IMR-90 (cell line): ENCODE data around the gene DRD3. TPM values are rescaled to one million over a fixed set of nuclear protein-coding genes. Genes with fewer than 3 reads are reported as not detected.

Source experiments
- ATAC-seq: fragments of 200-7000 bp; cut with Tn5 transposase; 2 replicates; pipeline ENCODE4 v1.9.1; 2020; ENCODE audit warnings: low read depth, mild to moderate bottlenecking, moderate library complexity
- BruUV-seq: library from RNA; stranded (reverse); fragments of 400-500 nt; replicated peaks from 2 replicates; lab custom pipeline; 2021; lab: Mats Ljungman, UMichigan
- CTCF ChIA-PET: fragments of 300-600 bp; formaldehyde crosslinking; extraction: SDS; loops from one replicate; lab custom pipeline; 2021; ENCODE audit warnings: antibody characterized with exemption; lab: Yijun Ruan, JAX
- POLR2A ChIA-PET: fragments of 300-600 bp; sonication (Branson Sonifier 250); formaldehyde crosslinking; loops from one replicate; lab custom pipeline; 2022; ENCODE audit warnings: antibody characterized with exemption; ENCODE audit not compliant: unreplicated experiment; lab: Charles Lee
- DNase-seq: peaks from one replicate; pipeline ENCODE4 v3.0.0; 2013
- H2AFZ ChIP-seq: replicated peaks from 2 replicates; pipeline ENCODE3; 2013; ENCODE audit warnings: low read length, mild to moderate bottlenecking; ENCODE audit not compliant: poor library complexity
- H2AK5ac ChIP-seq: 2 replicates; pipeline ENCODE4 v1.6.1; 2013; ENCODE audit warnings: low read depth, low read length, inconsistent platforms
- H2AK9ac ChIP-seq: replicated peaks from 2 replicates; pipeline ENCODE3; 2013; ENCODE audit warnings: mild to moderate bottlenecking, low read depth, low read length, moderate library complexity; ENCODE audit not compliant: poor library complexity
- H2BK120ac ChIP-seq: 2 replicates; pipeline ENCODE4 v1.6.1; 2013; ENCODE audit warnings: low read depth, low read length, inconsistent platforms
- H2BK15ac ChIP-seq: 3 replicates; pipeline ENCODE4 v1.6.1; 2013; ENCODE audit warnings: low read depth, low read length, inconsistent platforms
- H2BK20ac ChIP-seq: 2 replicates; pipeline ENCODE4 v1.6.1; 2013; ENCODE audit warnings: low read depth, mild to moderate bottlenecking, inconsistent platforms, low read length, moderate library complexity
- H2BK5ac ChIP-seq: 2 replicates; pipeline ENCODE4 v1.6.1; 2013; ENCODE audit warnings: mild to moderate bottlenecking, low read depth, low read length, inconsistent platforms; ENCODE audit not compliant: poor library complexity, severe bottlenecking
- H3K14ac ChIP-seq: replicated peaks from 2 replicates; pipeline ENCODE4 v1.6.1; 2013; ENCODE audit warnings: low read depth, low read length, inconsistent platforms
- H3K18ac ChIP-seq: 2 replicates; pipeline ENCODE4 v1.6.1; 2013; ENCODE audit warnings: low read depth, low read length, control low read depth
- H3K23ac ChIP-seq: 2 replicates; pipeline ENCODE4 v1.6.1; 2013; ENCODE audit warnings: low read depth, low read length, inconsistent platforms
- H3K27ac ChIP-seq: 2 replicates; pipeline ENCODE4 v1.5.1; 2013; ENCODE audit warnings: mild to moderate bottlenecking, control low read depth, low read length; ENCODE audit not compliant: insufficient read depth
- H3K27me3 ChIP-seq: 2 replicates; pipeline ENCODE4 v1.6.1; 2013; ENCODE audit warnings: low read length; ENCODE audit not compliant: control insufficient read depth, insufficient read depth
- H3K36me3 ChIP-seq: 2 replicates; pipeline ENCODE4 v1.6.1; 2013; ENCODE audit warnings: low read length, mixed read lengths; ENCODE audit not compliant: control insufficient read depth, insufficient read depth
- H3K4ac ChIP-seq: 2 replicates; pipeline ENCODE4 v1.6.1; 2013; ENCODE audit warnings: low read depth, low read length, inconsistent platforms
- H3K4me1 ChIP-seq: 2 replicates; pipeline ENCODE4 v1.6.1; 2013; ENCODE audit warnings: low read length, mixed read lengths; ENCODE audit not compliant: control insufficient read depth, insufficient read depth
- H3K4me2 ChIP-seq: 2 replicates; pipeline ENCODE4 v1.6.1; 2013; ENCODE audit warnings: low read depth, mild to moderate bottlenecking, control low read depth, low read length, moderate library complexity
- H3K4me3 ChIP-seq: 2 replicates; pipeline ENCODE4 v1.5.1; 2013; ENCODE audit warnings: low read depth, mild to moderate bottlenecking, control low read depth, low read length, moderate library complexity; ENCODE audit not compliant: insufficient read depth
- H3K56ac ChIP-seq: 2 replicates; pipeline ENCODE4 v1.6.1; 2013; ENCODE audit warnings: low read length, inconsistent platforms; ENCODE audit not compliant: insufficient read depth; ENCODE audit errors: extremely low read depth
- H3K79me1 ChIP-seq, 2 experiments: 2 replicates each; pipeline ENCODE4 v1.6.1; 2013; ENCODE audit warnings: low read length in 2 of 2, inconsistent platforms in 1 of 2, low read depth in 1 of 2
- H3K9ac ChIP-seq: 2 replicates; pipeline ENCODE4 v1.6.1; 2013; ENCODE audit warnings: low read depth, low read length, control low read depth
- H3K9me1 ChIP-seq: 2 replicates; pipeline ENCODE4 v1.6.1; 2013; ENCODE audit warnings: low read length, inconsistent platforms; ENCODE audit not compliant: insufficient read depth
- H3K9me3 ChIP-seq: 2 replicates; pipeline ENCODE4 v1.6.1; 2013; ENCODE audit warnings: low read length; ENCODE audit not compliant: control insufficient read depth, insufficient read depth
- H4K20me1 ChIP-seq: 2 replicates; pipeline ENCODE4 v1.6.1; 2013; ENCODE audit warnings: low read length, inconsistent platforms; ENCODE audit not compliant: insufficient read depth
- H4K5ac ChIP-seq: 2 replicates; pipeline ENCODE4 v1.6.1; 2013; ENCODE audit warnings: mild to moderate bottlenecking, low read depth, low read length, control low read depth
- H4K8ac ChIP-seq, 2 experiments: 2 replicates each; pipeline ENCODE4 v1.6.1; 2013; ENCODE audit warnings: low read depth in 2 of 2, low read length in 2 of 2, control low read depth in 1 of 2, inconsistent platforms in 1 of 2
- H4K91ac ChIP-seq: 2 replicates; pipeline ENCODE4 v1.6.1; 2013; ENCODE audit warnings: low read depth, low read length, inconsistent platforms; ENCODE audit not compliant: insufficient read depth
- BHLHE40 ChIP-seq: fragments of 150-350 bp; IDR thresholded peaks from 2 replicates; pipeline ENCODE4 v1.6.1; 2016; ENCODE audit warnings: mild to moderate bottlenecking, low read depth, low read length
- CEBPB ChIP-seq: IDR thresholded peaks from 2 replicates; pipeline ENCODE4 v1.6.1; 2012; ENCODE audit warnings: low read depth, low read length, improper control_type of control experiment
- CHD1 ChIP-seq: IDR thresholded peaks from 2 replicates; pipeline ENCODE4 v1.6.1; 2012; ENCODE audit warnings: low read depth, low read length, improper control_type of control experiment
- FOS ChIP-seq: fragments of 150-350 bp; IDR thresholded peaks from 2 replicates; pipeline ENCODE4 v1.6.1; 2016; ENCODE audit warnings: low read depth, low read length
- MXI1 ChIP-seq: IDR thresholded peaks from 2 replicates; pipeline ENCODE4 v1.6.1; 2012; ENCODE audit warnings: low read depth, mild to moderate bottlenecking, low read length, moderate library complexity, borderline replicate concordance
- NFE2L2 ChIP-seq: fragments of 150-350 bp; IDR thresholded peaks from 2 replicates; pipeline ENCODE4 v1.6.1; 2016; ENCODE audit warnings: low read depth, mild to moderate bottlenecking, low read length
- POLR2A ChIP-seq: IDR thresholded peaks from 2 replicates; pipeline ENCODE4 v1.6.1; 2012; ENCODE audit warnings: mild to moderate bottlenecking, low read depth, low read length
- RAD21 ChIP-seq: IDR thresholded peaks from 2 replicates; pipeline ENCODE4 v1.6.1; 2012; ENCODE audit warnings: low read length, improper control_type of control experiment
- RCOR1 ChIP-seq: IDR thresholded peaks from 2 replicates; pipeline ENCODE4 v1.6.1; 2012; ENCODE audit warnings: mild to moderate bottlenecking, low read length, improper control_type of control experiment; ENCODE audit not compliant: insufficient replicate concordance
- RFX5 ChIP-seq: IDR thresholded peaks from 2 replicates; pipeline ENCODE4 v1.8.0; 2012; ENCODE audit warnings: low read depth, mild to moderate bottlenecking, low read length, moderate library complexity
- SMC3 ChIP-seq: fragments of 150-350 bp; IDR thresholded peaks from 2 replicates; pipeline ENCODE4 v1.6.1; 2016; ENCODE audit warnings: low read depth, mild to moderate bottlenecking, antibody characterized with exemption, low read length, moderate library complexity
- WGBS, 2 experiments: methylation state at CpG; one replicate each; pipeline versions ENCODE4 v1.1.5 to v1.1.7; 2013; ENCODE audit warnings: missing lambda C conversion rate in 2 of 2; ENCODE audit not compliant: insufficient read length in 1 of 2; ENCODE audit errors: extremely low coverage in 2 of 2; 5-methylcytosine and 5-hydroxymethylcytosine counted together
- dilution Hi-C: fragments of 300-500 bp; cut with HindIII; formaldehyde crosslinking; loops from one replicate; pipeline ENCODE4 v1.14.3; 2018; ENCODE audit warnings: low sequenced_read_pairs; ENCODE audit not compliant: unreplicated experiment
- in situ Hi-C: fragments of 300-500 bp; cut with MboI; formaldehyde crosslinking; loops from 3 replicates; pipeline ENCODE4 v1.14.3; 2019; ENCODE audit warnings: low sequenced_read_pairs, inconsistent platforms, mixed read lengths
- intact Hi-C: fragments of 100-400 bp; cut with micrococcal nuclease; formaldehyde crosslinking; loops from 2 replicates; pipeline ENCODE4 v1.10.0; 2022
- polyA plus RNA-seq, 3 experiments: library from polyadenylated mRNA; depleted of rRNA; stranded (reverse); fragments of >200 nt; gene quantifications; 2 replicates each; pipeline ENCODE4 v1.2.3, GENCODE V29; 2012; ENCODE audit warnings: low replicate concordance in 1 of 3
- total RNA-seq: library from RNA; depleted of rRNA; stranded (reverse); fragments of >200 nt; gene quantifications from 2 replicates; pipeline ENCODE4 v1.2.3, GENCODE V29; 2012
- TF ChIP-seq, protein P1 (sequence below): fragments of 150-350 bp; IDR thresholded peaks from 2 replicates; pipeline ENCODE4 v1.6.1; 2016; ENCODE audit warnings: low read depth, mild to moderate bottlenecking, low read length, moderate library complexity, borderline replicate concordance
- TF ChIP-seq, protein P2 (sequence below): conservative IDR thresholded peaks from 2 replicates; pipeline ENCODE4 v1.5.1; 2012; ENCODE audit warnings: mild to moderate bottlenecking, low read depth, low read length, improper control_type of control experiment
- TF ChIP-seq, protein P3 (sequence below): fragments of 150-350 bp; IDR thresholded peaks from 2 replicates; pipeline ENCODE4 v1.6.1; 2017; ENCODE audit warnings: mild to moderate bottlenecking, antibody characterized with exemption, low read length, low read depth

The DRD3 gene
- total and polyA plus RNA-seq, 2 of the 4 experiments (the other 2 are of a cell fraction) = not detected

DNA sequence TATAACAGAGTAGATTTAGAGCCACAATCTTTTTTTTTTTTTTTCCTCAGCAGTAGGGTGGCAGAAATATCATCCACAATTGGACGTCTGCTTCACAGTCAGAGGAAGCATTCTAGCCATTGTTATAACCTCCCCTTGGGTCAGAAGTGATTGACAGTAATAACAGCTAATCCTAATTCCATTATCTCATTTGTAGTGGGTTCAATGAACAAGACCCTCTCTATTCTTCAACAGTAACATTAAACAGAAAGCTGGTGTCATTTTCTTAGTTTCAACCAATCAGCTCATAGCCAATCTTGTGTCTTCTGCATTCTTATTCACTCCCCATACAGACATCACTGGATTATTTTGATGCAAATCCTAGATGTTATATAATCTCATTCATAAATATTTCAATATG lies 77.8 kb downstream of the DRD3 start:
- ATAC-seq (no peak), DNase-seq (no peak)
- ChIA-PET POLR2A (no interaction called here), CTCF (no interaction called here)
- no peaks in the 10 kb centered on the region for H4K20me1 ChIP-seq
- no peaks in the 10 kb centered on the region for H3K27me3 ChIP-seq
- no peak overlapping the region for H2BK20ac ChIP-seq
- H2BK15ac ChIP-seq = no peak overlapping the region
- no peak overlapping the region for H3K27ac ChIP-seq
- in situ Hi-C loops = no loop called here
- H3K36me3 ChIP-seq = no peaks in the 10 kb centered on the region
- intact Hi-C loops = no loop called here
- no peaks in the 10 kb centered on the region; the same call in 1 of the 2 replicates for H3K9me1 ChIP-seq
- no peaks in the 10 kb centered on the region for H3K79me1 ChIP-seq
- H3K4ac ChIP-seq = no peak overlapping the region
- no peak overlapping the region for H3K18ac ChIP-seq
- no peak overlapping the region for H3K4me2 ChIP-seq
- H3K9me3 ChIP-seq = no peaks in the 10 kb centered on the region
- H2AK5ac ChIP-seq = no peak overlapping the region
- dilution Hi-C loops = no loop called here
- H3K14ac ChIP-seq = no peak overlapping the region
- no peak overlapping the region for H4K91ac ChIP-seq
- no peak overlapping the region for H3K4me3 ChIP-seq
- no peak overlapping the region for H2BK120ac ChIP-seq
- no peak overlapping the region for H3K56ac ChIP-seq
- no peak overlapping the region for H4K8ac ChIP-seq
- no peak overlapping the region for H4K5ac ChIP-seq
- H2AFZ ChIP-seq = no peak overlapping the region
- WGBS, 2 experiments = no CpG with 5 or more reads among the region's 1 CpG
- H3K9ac ChIP-seq = no peak overlapping the region
- no peak overlapping the region for H3K23ac ChIP-seq
- no TSS peak for BruUV-seq
- H2BK5ac ChIP-seq = no peak overlapping the region
- no peak overlapping the region for H2AK9ac ChIP-seq
- no peaks in the 10 kb centered on the region for H3K4me1 ChIP-seq
- TF ChIP-seq FOS (no peak), SMC3 (no peak), POLR2A (no peak), MXI1 (no peak), BHLHE40 (no peak), NFE2L2 (no peak), CHD1 (no peak), RFX5 (no peak), CEBPB (no peak), RCOR1 (no peak), RAD21 (no peak)
- TF ChIP-seq, protein P1, sequence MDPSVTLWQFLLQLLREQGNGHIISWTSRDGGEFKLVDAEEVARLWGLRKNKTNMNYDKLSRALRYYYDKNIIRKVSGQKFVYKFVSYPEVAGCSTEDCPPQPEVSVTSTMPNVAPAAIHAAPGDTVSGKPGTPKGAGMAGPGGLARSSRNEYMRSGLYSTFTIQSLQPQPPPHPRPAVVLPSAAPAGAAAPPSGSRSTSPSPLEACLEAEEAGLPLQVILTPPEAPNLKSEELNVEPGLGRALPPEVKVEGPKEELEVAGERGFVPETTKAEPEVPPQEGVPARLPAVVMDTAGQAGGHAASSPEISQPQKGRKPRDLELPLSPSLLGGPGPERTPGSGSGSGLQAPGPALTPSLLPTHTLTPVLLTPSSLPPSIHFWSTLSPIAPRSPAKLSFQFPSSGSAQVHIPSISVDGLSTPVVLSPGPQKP = no peak
- TF ChIP-seq, protein P2, sequence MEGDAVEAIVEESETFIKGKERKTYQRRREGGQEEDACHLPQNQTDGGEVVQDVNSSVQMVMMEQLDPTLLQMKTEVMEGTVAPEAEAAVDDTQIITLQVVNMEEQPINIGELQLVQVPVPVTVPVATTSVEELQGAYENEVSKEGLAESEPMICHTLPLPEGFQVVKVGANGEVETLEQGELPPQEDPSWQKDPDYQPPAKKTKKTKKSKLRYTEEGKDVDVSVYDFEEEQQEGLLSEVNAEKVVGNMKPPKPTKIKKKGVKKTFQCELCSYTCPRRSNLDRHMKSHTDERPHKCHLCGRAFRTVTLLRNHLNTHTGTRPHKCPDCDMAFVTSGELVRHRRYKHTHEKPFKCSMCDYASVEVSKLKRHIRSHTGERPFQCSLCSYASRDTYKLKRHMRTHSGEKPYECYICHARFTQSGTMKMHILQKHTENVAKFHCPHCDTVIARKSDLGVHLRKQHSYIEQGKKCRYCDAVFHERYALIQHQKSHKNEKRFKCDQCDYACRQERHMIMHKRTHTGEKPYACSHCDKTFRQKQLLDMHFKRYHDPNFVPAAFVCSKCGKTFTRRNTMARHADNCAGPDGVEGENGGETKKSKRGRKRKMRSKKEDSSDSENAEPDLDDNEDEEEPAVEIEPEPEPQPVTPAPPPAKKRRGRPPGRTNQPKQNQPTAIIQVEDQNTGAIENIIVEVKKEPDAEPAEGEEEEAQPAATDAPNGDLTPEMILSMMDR = no peak
- TF ChIP-seq, protein P3, sequence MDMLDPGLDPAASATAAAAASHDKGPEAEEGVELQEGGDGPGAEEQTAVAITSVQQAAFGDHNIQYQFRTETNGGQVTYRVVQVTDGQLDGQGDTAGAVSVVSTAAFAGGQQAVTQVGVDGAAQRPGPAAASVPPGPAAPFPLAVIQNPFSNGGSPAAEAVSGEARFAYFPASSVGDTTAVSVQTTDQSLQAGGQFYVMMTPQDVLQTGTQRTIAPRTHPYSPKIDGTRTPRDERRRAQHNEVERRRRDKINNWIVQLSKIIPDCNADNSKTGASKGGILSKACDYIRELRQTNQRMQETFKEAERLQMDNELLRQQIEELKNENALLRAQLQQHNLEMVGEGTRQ = no peak
